Mesendoderm (in vitro differentiated cells): ENCODE measurements around the gene PAAF1.

ENCODE experiments used
- DNase-seq: peaks from one replicate; pipeline ENCODE4 v3.0.0; 2013
- H2AK5ac ChIP-seq: 2 replicates; pipeline ENCODE4 v1.6.1; 2013; ENCODE audit warnings: low read length, inconsistent platforms
- H2BK120ac ChIP-seq: 2 replicates; pipeline ENCODE4 v1.6.1; 2013; ENCODE audit warnings: low read depth, mild to moderate bottlenecking, low read length, moderate library complexity, mixed read lengths
- H2BK15ac ChIP-seq: replicated peaks from 2 replicates; pipeline ENCODE4 v1.6.1; 2013; ENCODE audit warnings: low read depth, mild to moderate bottlenecking, moderate library complexity
- H2BK5ac ChIP-seq: 2 replicates; pipeline ENCODE4 v1.6.1; 2013; ENCODE audit warnings: low read length, inconsistent platforms
- H3K18ac ChIP-seq: 2 replicates; pipeline ENCODE4 v1.6.1; 2013; ENCODE audit warnings: mild to moderate bottlenecking, low read length, mixed read lengths
- H3K23ac ChIP-seq: one replicate; pipeline ENCODE4 v1.6.1; 2013; ENCODE audit warnings: low read length
- H3K27ac ChIP-seq: 2 replicates; pipeline ENCODE4 v1.5.1; 2013; ENCODE audit warnings: low read depth, mild to moderate bottlenecking, inconsistent platforms, low read length, moderate library complexity
- H3K27me3 ChIP-seq: 2 replicates; pipeline ENCODE4 v1.6.1; 2013; ENCODE audit warnings: low read length, control low read depth, mild to moderate bottlenecking, inconsistent platforms; ENCODE audit not compliant: insufficient read depth, poor library complexity
- H3K36me3 ChIP-seq: 2 replicates; pipeline ENCODE4 v1.6.1; 2013; ENCODE audit warnings: low read length, inconsistent platforms; ENCODE audit not compliant: control insufficient read depth, insufficient read depth
- H3K4ac ChIP-seq: one replicate; pipeline ENCODE4 v1.6.1; 2013; ENCODE audit warnings: low read depth, mild to moderate bottlenecking, low read length, moderate library complexity
- H3K4me1 ChIP-seq: 2 replicates; pipeline ENCODE4 v1.6.1; 2013; ENCODE audit warnings: low read depth, low read length, inconsistent platforms; ENCODE audit not compliant: control insufficient read depth
- H3K4me2 ChIP-seq: 2 replicates; pipeline ENCODE4 v1.6.1; 2013; ENCODE audit warnings: low read length
- H3K4me3 ChIP-seq: 2 replicates; pipeline ENCODE4 v1.5.1; 2013; ENCODE audit warnings: mild to moderate bottlenecking, low read length
- H3K56ac ChIP-seq: one replicate; pipeline ENCODE4 v1.6.1; 2013; ENCODE audit warnings: low read length
- H3K79me1 ChIP-seq: 2 replicates; pipeline ENCODE4 v1.6.1; 2013; ENCODE audit warnings: low read length, inconsistent platforms
- H3K79me2 ChIP-seq: 2 replicates; pipeline ENCODE4 v1.6.1; 2013; ENCODE audit warnings: mild to moderate bottlenecking, low read length; ENCODE audit not compliant: control insufficient read depth, insufficient read depth
- H3K9ac ChIP-seq: 2 replicates; pipeline ENCODE4 v1.6.1; 2013; ENCODE audit warnings: low read length, inconsistent platforms
- H4K5ac ChIP-seq: one replicate; pipeline ENCODE4 v1.6.1; 2013; ENCODE audit warnings: low read length
- H4K8ac ChIP-seq: one replicate; pipeline ENCODE4 v1.6.1; 2013; ENCODE audit warnings: low read depth, mild to moderate bottlenecking, control low read depth, low read length, moderate library complexity
- WGBS: extraction: QIAGEN DNeasy Blood & Tissue Kit; methylation state at CpG from one replicate; pipeline ENCODE4 v1.1.7; 2013; ENCODE audit warnings: low lambda C conversion rate, missing lambda C conversion rate; ENCODE audit not compliant: insufficient coverage; ENCODE audit errors: extremely low coverage; 5-methylcytosine and 5-hydroxymethylcytosine counted together

The PAAF1 gene

DNA sequence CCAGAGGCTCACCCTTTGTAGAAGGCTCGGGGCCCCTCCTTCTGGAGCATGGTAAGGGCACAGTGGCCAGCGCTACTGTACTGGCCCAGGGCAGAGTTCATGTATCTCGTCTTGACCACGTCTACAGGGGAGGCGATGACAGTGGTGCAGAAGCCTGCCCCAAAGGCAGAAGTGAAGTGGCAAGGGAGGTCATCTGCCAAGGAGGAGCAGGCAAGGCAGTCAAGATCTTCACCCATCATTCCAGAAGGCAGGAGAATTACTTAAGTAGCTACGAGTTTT is 98.6 kb downstream of the PAAF1 start:
- H3K4me3 ChIP-seq: no peak overlapping the region

DNA sequence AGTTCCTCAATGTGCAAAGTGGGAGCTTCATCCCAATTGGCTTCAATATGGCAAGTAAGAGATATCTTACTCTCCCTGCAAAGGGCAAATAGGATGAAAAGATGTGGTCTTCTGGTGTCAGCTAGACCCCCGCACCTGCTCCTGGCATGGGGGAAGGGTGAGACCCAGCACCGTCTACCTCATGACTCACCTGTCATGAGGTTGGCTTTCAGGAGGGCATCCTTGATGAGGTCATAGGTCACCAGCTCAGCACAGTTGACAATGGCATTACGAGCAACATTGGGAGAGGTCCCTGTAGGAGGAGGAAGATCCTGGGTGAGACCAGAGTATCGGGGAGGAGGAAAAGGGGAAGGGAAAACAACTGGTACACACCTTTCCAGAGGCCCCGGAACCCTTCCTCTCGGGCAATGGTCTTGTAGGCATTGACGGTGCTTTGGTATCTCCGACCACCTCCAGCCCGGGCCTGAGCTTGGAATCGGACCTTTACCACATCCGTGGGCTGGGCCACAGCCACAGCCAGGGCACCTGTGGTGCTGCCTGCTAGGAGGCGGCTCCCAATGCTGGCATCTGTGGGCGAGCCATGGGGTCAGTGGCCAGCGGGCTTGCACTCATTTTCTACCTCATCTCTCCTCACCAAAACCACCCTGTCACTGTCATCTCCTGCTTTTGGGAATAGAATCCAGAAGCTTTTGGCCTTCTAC is 99.8 kb downstream of the PAAF1 start:
- no peaks in the 10 kb centered on the region for H3K27me3 ChIP-seq
- no peak overlapping the region for H2AK5ac ChIP-seq
- no peak overlapping the region for H3K56ac ChIP-seq
- no peak overlapping the region for H4K5ac ChIP-seq
- peaks cover 13% of the 10 kb centered on the region for H3K4me1 ChIP-seq
- DNase-seq: no peak
- no peak overlapping the region for H2BK5ac ChIP-seq
- H3K36me3 ChIP-seq: peaks cover 22% of the 10 kb centered on the region
- H3K23ac ChIP-seq: no peak overlapping the region
- H4K8ac ChIP-seq: no peak overlapping the region
- H3K27ac ChIP-seq: no peak overlapping the region
- H3K4me2 ChIP-seq: no peak overlapping the region
- peaks cover 3% of the 10 kb centered on the region for H3K79me2 ChIP-seq
- H3K4me3 ChIP-seq: no peak overlapping the region
- no peak overlapping the region for H3K4ac ChIP-seq
- H2BK120ac ChIP-seq: no peak overlapping the region
- no peak overlapping the region for H2BK15ac ChIP-seq
- no peak overlapping the region for H3K18ac ChIP-seq
- H3K9ac ChIP-seq: no peak overlapping the region
- peaks cover 7% of the 10 kb centered on the region for H3K79me1 ChIP-seq
- WGBS: no CpG with 5 or more reads among the region's 14 CpGs

More for the DNA sequence above, 98.6 kb downstream of the PAAF1 start:
- no peak overlapping the region for H3K18ac ChIP-seq
- no peaks in the 10 kb centered on the region for H3K27me3 ChIP-seq
- H3K79me2 ChIP-seq: no peaks in the 10 kb centered on the region
- H3K56ac ChIP-seq: no peak overlapping the region
- H3K36me3 ChIP-seq: peaks cover 22% of the 10 kb centered on the region
- no peak for DNase-seq
- H3K79me1 ChIP-seq: no peaks in the 10 kb centered on the region
- no peak overlapping the region for H3K9ac ChIP-seq
- H3K4me2 ChIP-seq: no peak overlapping the region
- no peak overlapping the region for H3K4ac ChIP-seq
- no peak overlapping the region for H2BK15ac ChIP-seq
- no peak overlapping the region for H2BK5ac ChIP-seq
- no peak overlapping the region for H4K8ac ChIP-seq
- no peak overlapping the region for H2BK120ac ChIP-seq
- peaks cover 7% of the 10 kb centered on the region for H3K4me1 ChIP-seq
- no CpG with 5 or more reads among the region's 6 CpGs for WGBS
- H3K23ac ChIP-seq: no peak overlapping the region
- H2AK5ac ChIP-seq: no peak overlapping the region
- no peak overlapping the region for H4K5ac ChIP-seq
- no peak overlapping the region for H3K27ac ChIP-seq

DNA sequence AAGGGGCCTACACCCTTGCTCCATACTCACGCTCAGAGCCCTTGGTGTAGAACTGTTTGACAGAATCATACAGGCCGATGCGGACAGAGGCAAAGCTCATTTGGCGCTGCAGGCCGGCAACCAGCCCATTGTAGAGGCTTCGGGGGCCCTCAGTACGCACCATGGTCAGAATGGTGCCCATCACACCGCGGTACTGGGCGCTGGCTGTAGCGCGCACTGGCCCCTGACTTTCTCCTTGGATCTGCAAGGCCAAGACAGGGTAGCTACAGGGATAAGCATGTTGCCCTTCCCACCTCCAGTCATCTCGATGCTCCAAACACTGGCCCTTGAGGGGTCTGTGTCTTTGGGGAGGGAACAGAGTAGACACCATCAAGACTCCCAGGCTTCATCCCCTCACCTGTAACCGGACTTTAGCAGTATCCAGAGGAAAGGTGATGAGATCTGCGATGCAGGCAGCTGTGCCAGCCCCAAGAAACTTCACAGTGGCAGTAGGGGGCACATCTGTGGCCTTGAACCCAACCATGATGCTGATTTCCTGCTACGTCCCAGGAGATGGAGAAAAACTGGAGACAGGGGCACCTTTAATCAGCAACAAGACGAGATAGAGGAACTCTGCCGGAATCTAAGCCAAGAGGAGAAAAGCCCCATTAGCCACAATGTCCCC is 101.2 kb downstream of the PAAF1 start:
- Histone ChIP-seq H4K8ac (no peak overlapping the region), H3K79me2 (peaks cover 7% of the 10 kb centered on the region), H4K5ac (no peak overlapping the region), H3K4me1 (peaks cover 13% of the 10 kb centered on the region), H3K18ac (no peak overlapping the region), H3K79me1 (peaks cover 10% of the 10 kb centered on the region), H3K36me3 (peaks cover 22% of the 10 kb centered on the region), H3K23ac (peak overlapping the region; percentile 19), H2BK5ac (no peak overlapping the region), H2BK120ac (no peak overlapping the region), H3K27me3 (no peaks in the 10 kb centered on the region), H2AK5ac (no peak overlapping the region), H3K4me3 (no peak overlapping the region), H3K9ac (no peak overlapping the region), H3K4ac (no peak overlapping the region), H3K56ac (no peak overlapping the region), H3K4me2 (no peak overlapping the region), H3K27ac (no peak overlapping the region), H2BK15ac (no peak overlapping the region)
- WGBS: no CpG with 5 or more reads among the region's 18 CpGs
- DNase-seq: no peak

DNA sequence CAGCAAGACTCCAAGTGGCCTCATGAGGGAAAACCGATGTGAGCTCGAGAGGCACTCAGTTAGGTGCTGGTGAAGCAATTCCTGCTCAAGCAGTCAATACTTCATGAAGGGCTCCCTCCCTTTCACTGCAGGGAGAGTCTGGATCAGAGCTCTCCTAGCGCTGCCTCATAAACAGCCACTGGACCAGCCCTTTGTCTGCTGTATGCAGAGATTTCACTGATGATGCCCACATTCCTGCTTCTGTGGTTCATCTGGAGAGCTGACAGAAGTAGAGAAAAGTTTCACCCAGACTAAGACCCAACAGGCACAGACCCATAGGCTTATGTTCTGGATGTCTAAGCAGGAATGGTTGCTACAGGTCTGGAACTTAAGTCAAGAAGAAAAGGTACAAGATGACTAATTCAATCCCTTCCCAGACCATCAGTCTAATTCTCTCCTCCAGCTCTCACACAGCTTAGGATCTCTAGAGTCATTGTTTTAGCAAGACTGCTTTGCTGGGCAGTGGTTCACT is 101.8 kb downstream of the PAAF1 start:
- DNase-seq: no peak
- Histone ChIP-seq H3K18ac (no peak overlapping the region), H3K27me3 (no peaks in the 10 kb centered on the region), H2BK120ac (no peak overlapping the region), H2BK15ac (no peak overlapping the region), H4K5ac (no peak overlapping the region), H3K23ac (no peak overlapping the region), H3K79me2 (peaks cover 7% of the 10 kb centered on the region), H3K4me1 (peaks cover 15% of the 10 kb centered on the region), H2AK5ac (no peak overlapping the region), H3K36me3 (peaks cover 22% of the 10 kb centered on the region), H3K79me1 (peaks cover 10% of the 10 kb centered on the region), H3K56ac (no peak overlapping the region), H3K27ac (no peak overlapping the region), H4K8ac (no peak overlapping the region), H3K4me2 (no peak overlapping the region), H3K9ac (no peak overlapping the region), H2BK5ac (no peak overlapping the region), H3K4me3 (no peak overlapping the region), H3K4ac (no peak overlapping the region)
- WGBS: no CpG with 5 or more reads among the region's 3 CpGs

DNA sequence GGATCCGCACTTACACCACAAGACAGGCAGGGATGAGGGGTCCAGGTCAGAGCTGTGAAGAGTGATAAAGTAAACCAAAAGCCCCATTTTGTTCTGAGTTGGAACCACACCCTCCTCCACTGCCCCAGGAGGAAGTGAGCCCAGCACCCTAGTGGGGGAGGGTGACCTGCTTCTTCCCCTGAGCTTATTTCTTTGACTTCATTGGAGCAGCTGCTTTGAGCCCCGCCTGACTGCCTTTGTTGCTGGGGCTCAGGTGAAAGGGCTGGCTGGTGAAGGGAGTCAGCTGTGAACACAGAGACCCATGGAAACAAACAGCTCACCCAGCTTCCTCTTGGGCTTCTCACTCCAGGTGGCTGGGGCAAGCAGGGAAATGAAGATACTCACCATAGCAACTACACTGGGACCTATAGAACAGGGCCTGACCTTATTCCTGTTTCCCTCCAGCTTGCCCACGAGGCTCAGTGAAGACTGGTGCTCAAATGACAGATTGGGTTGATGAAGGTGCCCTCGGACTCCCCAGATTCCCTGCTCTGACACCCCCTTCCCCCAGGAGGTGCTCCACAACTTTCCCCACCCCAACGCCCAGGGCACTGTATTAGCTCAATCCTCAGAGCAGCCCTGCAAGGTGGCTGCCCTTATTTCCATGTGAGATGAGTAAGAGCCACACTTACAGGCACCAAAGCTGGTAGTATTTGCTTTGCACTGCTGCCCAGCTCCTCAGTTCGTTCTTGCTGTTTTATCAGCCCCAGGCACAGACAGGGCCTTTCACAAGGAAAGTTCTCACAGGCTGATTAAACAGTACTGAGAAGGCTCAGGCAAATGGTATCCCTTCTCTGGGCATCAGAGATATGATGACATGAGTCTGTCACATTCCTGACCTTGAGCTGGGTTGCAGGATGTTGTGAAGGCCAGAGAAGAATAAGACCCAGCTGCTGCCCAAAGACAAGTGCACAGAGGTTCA is 103.5 kb downstream of the PAAF1 start:
- Histone ChIP-seq H2BK15ac (no peak overlapping the region), H4K8ac (no peak overlapping the region), H3K36me3 (peaks cover 15% of the 10 kb centered on the region), H3K56ac (peak overlapping the region; percentile 64), H2BK5ac (no peak overlapping the region), H3K23ac (peak overlapping the region; percentile 3), H3K4me1 (peaks cover 16% of the 10 kb centered on the region), H3K79me1 (peaks cover 10% of the 10 kb centered on the region), H3K27me3 (no peaks in the 10 kb centered on the region), H3K9ac (peak overlapping the region; percentile 11), H3K4me3 (no peak overlapping the region), H2BK120ac (no peak overlapping the region), H3K4ac (no peak overlapping the region), H3K18ac (no peak overlapping the region), H3K4me2 (peak overlapping the region; percentile 13), H3K79me2 (peaks cover 7% of the 10 kb centered on the region), H3K27ac (peak overlapping the region; percentile 17), H4K5ac (no peak overlapping the region), H2AK5ac (no peak overlapping the region)
- WGBS: no CpG with 5 or more reads among the region's 6 CpGs
- peak; percentile 67 for DNase-seq
